ENCODE measurements around the gene GFOD1.

The GFOD1 gene

DNA sequence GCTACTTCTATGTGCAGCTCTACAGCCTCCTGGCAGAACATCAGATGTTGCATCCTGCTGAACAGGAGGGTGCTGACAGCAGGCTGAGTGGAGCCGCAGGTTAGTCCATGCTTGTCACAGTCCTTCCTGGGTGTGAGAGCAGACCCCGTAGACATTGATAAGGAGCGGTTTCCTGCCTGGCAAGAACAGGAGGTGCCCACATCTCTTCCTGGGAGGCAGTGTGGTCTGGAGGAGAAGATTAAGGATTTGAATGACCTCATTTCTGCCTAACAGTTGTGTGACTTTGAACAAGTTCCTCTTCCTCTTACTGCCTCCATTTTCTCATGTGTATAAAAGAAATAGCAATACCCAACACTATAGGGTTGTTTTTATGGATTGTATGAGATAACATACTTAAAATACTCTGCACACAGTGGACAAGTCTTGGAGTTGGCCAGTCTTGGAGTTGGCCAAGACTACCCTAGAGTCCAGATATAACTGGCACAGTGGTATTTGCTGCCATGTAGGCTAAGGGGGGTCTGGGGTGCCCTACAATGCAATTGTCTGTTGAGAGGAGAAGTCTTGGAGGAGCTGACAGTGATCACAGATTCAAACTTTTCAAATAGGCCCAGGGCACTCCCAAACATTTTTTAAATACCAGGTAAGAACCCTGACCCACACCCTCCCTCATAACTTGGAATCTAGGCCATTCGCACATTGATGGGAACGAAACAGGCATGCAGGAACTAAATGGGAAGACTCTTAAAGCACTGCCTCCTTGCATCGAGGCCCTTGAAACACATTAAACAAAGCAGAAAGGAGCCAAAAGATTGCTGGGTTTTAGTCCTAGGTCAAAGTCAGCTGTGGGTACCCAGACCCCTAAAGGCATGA is 126.5 kb downstream of the GFOD1 start:
- H3K27ac ChIP-seq (ENCODE audit: low read depth, low read length, severe bottlenecking), result peak overlapping the region; percentile 36
- peaks cover 56% of the 10 kb centered on the region for H3K4me1 ChIP-seq (ENCODE audit: control insufficient read depth, insufficient read depth, low read length, poor library complexity, severe bottlenecking)
- WGBS, 2 experiments (ENCODE audit: insufficient coverage in 2 of 2), result 87 to 91% methylated on average over 5 to 6 of the region's 6 CpGs
- H3K9me3 ChIP-seq (ENCODE audit: control insufficient read depth, low read length), result no peaks in the 10 kb centered on the region
- no peak overlapping the region for H3K4me3 ChIP-seq (ENCODE audit: extremely low read depth, insufficient read depth, low read length, poor library complexity, severe bottlenecking)
- H3K36me3 ChIP-seq (ENCODE audit: control insufficient read depth, insufficient read depth, low read length), result peaks cover 19% of the 10 kb centered on the region

- no peak overlapping the region for H3K27ac ChIP-seq (ENCODE audit: low read depth, low read length, severe bottlenecking)
- H3K4me1 ChIP-seq (ENCODE audit: control insufficient read depth, insufficient read depth, low read length, poor library complexity, severe bottlenecking), result peaks cover 69% of the 10 kb centered on the region
- no peaks in the 10 kb centered on the region for H3K9me3 ChIP-seq (ENCODE audit: control insufficient read depth, low read length)
- WGBS, 2 experiments (ENCODE audit: insufficient coverage in 2 of 2), result 90 to 92% methylated on average over 4 to 5 of the region's 6 CpGs
- H3K36me3 ChIP-seq (ENCODE audit: control insufficient read depth, insufficient read depth, low read length), result peaks cover 5% of the 10 kb centered on the region
- H3K4me3 ChIP-seq (ENCODE audit: extremely low read depth, insufficient read depth, low read length, poor library complexity, severe bottlenecking), result no peak overlapping the region
Observed at GRCh38 chr6:13359287-13359686, 128.1 kb downstream of the GFOD1 start.

GRCh38 chr6:13358511-13358910 is 128.9 kb downstream of the GFOD1 start:
- Histone ChIP-seq H3K9me3 (ENCODE audit: control insufficient read depth, low read length) (no peaks in the 10 kb centered on the region), H3K4me3 (ENCODE audit: extremely low read depth, insufficient read depth, low read length, poor library complexity, severe bottlenecking) (no peak overlapping the region), H3K36me3 (ENCODE audit: control insufficient read depth, insufficient read depth, low read length) (no peaks in the 10 kb centered on the region), H3K27ac (ENCODE audit: low read depth, low read length, severe bottlenecking) (no peak overlapping the region), H3K4me1 (ENCODE audit: control insufficient read depth, insufficient read depth, low read length, poor library complexity, severe bottlenecking) (peaks cover 74% of the 10 kb centered on the region)
- 100% methylated on average over 1 of the region's 2 CpGs for WGBS, 2 experiments (ENCODE audit: insufficient coverage in 2 of 2)

- peaks cover 74% of the 10 kb centered on the region for H3K4me1 ChIP-seq (ENCODE audit: control insufficient read depth, insufficient read depth, low read length, poor library complexity, severe bottlenecking)
- H3K9me3 ChIP-seq (ENCODE audit: control insufficient read depth, low read length), result no peaks in the 10 kb centered on the region
- peak overlapping the region; percentile 96 for H3K27ac ChIP-seq (ENCODE audit: low read depth, low read length, severe bottlenecking)
- WGBS, 2 experiments (ENCODE audit: insufficient coverage in 2 of 2), result 68 to 85% methylated on average over 11 to 13 of the region's 14 CpGs
- no peaks in the 10 kb centered on the region for H3K36me3 ChIP-seq (ENCODE audit: control insufficient read depth, insufficient read depth, low read length)
- no peak overlapping the region for H3K4me3 ChIP-seq (ENCODE audit: extremely low read depth, insufficient read depth, low read length, poor library complexity, severe bottlenecking)
Observed at GRCh38 chr6:13357551-13358075, 129.8 kb downstream of the GFOD1 start.

DNA sequence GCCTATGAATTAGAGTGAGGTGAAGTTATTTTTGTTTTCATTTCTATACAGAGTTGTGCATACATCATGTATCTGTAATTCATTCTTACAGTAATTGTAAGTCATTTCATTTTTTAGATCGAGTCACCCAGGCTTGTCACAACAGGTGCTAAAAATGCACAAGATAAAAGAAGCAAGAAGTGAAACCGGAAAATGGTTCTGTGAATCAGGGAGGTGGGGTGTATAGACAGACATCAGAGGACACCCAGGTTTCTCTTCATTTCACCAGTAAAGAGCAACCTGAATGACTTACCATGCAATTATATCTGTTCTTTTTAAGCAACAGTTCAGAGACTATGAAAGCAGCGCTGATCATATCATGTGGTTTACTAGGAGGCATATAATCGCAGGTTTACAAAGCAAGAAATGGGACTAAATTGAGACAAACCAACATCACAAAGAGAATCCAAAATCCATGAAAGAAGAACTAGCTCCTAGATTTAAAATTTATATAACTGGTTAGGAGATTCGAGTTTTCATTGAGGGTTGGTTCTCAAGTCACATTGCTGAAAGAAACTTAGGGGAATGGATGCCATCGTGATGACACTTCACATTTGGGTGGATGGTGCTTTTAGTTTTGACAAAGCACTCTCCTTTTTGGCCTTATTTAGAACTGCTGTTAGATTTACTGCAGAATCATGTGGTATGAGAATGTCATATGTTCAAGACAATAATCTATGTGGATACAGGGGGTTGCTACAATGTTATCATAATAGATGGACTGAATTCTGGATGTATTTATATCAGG is 131.2 kb downstream of the GFOD1 start:
- 83 to 100% methylated on average over 1 of the region's 6 CpGs for WGBS, 2 experiments (ENCODE audit: insufficient coverage in 2 of 2)
- H3K9me3 ChIP-seq (ENCODE audit: control insufficient read depth, low read length), result no peaks in the 10 kb centered on the region
- H3K4me1 ChIP-seq (ENCODE audit: control insufficient read depth, insufficient read depth, low read length, poor library complexity, severe bottlenecking), result peaks cover 73% of the 10 kb centered on the region
- H3K36me3 ChIP-seq (ENCODE audit: control insufficient read depth, insufficient read depth, low read length), result no peaks in the 10 kb centered on the region
- peak overlapping the region; percentile 96 for H3K27ac ChIP-seq (ENCODE audit: low read depth, low read length, severe bottlenecking)
- no peak overlapping the region for H3K4me3 ChIP-seq (ENCODE audit: extremely low read depth, insufficient read depth, low read length, poor library complexity, severe bottlenecking)

GRCh38 chr6:13355043-13355945 is 132.1 kb downstream of the GFOD1 start:
- H3K27ac ChIP-seq (ENCODE audit: low read depth, low read length, severe bottlenecking), result peak overlapping the region; percentile 96
- WGBS, 2 experiments (ENCODE audit: insufficient coverage in 2 of 2), result 83% methylated on average over 3 to 6 of the region's 7 CpGs
- no peaks in the 10 kb centered on the region for H3K36me3 ChIP-seq (ENCODE audit: control insufficient read depth, insufficient read depth, low read length)

GRCh38 chr6:13354331-13355042 is 132.9 kb downstream of the GFOD1 start:
- WGBS, 2 experiments (ENCODE audit: insufficient coverage in 2 of 2), result 75 to 77% methylated on average over 13 of the region's 13 CpGs
- peaks cover 73% of the 10 kb centered on the region for H3K4me1 ChIP-seq (ENCODE audit: control insufficient read depth, insufficient read depth, low read length, poor library complexity, severe bottlenecking)
- peak overlapping the region; percentile 96 for H3K27ac ChIP-seq (ENCODE audit: low read depth, low read length, severe bottlenecking)
- no peaks in the 10 kb centered on the region for H3K9me3 ChIP-seq (ENCODE audit: control insufficient read depth, low read length)
- no peak overlapping the region for H3K4me3 ChIP-seq (ENCODE audit: extremely low read depth, insufficient read depth, low read length, poor library complexity, severe bottlenecking)
- H3K36me3 ChIP-seq (ENCODE audit: control insufficient read depth, insufficient read depth, low read length), result no peaks in the 10 kb centered on the region

More at GRCh38 chr6:13355043-13355945, 132.1 kb downstream of the GFOD1 start:
- Histone ChIP-seq H3K4me1 (ENCODE audit: control insufficient read depth, insufficient read depth, low read length, poor library complexity, severe bottlenecking) (peaks cover 73% of the 10 kb centered on the region), H3K4me3 (ENCODE audit: extremely low read depth, insufficient read depth, low read length, poor library complexity, severe bottlenecking) (no peak overlapping the region), H3K9me3 (ENCODE audit: control insufficient read depth, low read length) (no peaks in the 10 kb centered on the region)

DNA sequence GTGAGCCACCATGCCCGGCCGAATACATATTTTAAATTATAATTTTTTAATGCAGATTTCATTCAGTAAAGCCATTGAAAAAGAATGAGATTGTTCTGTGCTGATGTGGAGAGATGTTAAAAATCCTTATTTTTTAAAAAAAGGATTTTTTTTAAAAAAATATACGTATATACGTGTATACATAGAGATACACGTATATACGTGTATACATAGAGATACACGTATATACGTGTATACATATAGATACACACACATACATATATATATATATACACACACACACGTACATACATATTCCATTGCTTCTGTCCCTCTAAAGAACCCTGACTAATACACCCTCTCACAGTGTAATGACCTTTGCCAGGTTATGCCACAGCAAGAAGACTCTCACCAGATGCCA is 135.2 kb downstream of the GFOD1 start:
- Histone ChIP-seq H3K9me3 (ENCODE audit: control insufficient read depth, low read length) (no peaks in the 10 kb centered on the region), H3K36me3 (ENCODE audit: control insufficient read depth, insufficient read depth, low read length) (no peaks in the 10 kb centered on the region), H3K4me1 (ENCODE audit: control insufficient read depth, insufficient read depth, low read length, poor library complexity, severe bottlenecking) (peaks cover 56% of the 10 kb centered on the region), H3K27ac (ENCODE audit: low read depth, low read length, severe bottlenecking) (no peak overlapping the region), H3K4me3 (ENCODE audit: extremely low read depth, insufficient read depth, low read length, poor library complexity, severe bottlenecking) (no peak overlapping the region)
- 71% methylated on average over 1 of the region's 9 CpGs; no CpG with 5 or more reads in 1 of the 2 experiments for WGBS, 2 experiments (ENCODE audit: insufficient coverage in 2 of 2)

DNA sequence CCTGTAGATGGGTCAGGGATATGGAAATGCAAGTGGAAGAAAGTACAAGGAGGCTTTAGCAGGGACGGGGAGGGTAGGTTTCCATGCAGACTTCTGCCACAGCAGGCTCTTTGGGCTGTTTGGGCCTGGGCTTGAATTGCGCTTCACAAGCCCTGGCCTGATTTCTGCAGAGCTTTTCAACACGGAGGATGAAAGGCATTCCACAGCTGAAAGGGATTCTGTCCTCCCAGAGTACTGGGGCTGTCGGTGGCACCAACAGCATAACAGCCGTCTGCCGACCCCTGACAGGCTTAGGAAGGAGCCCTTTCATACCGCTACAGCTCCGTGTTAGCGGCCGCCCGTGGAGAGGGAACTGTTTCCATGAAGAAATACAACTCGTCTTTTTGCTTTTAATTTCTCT is 136.1 kb downstream of the GFOD1 start:
- H3K4me1 ChIP-seq (ENCODE audit: control insufficient read depth, insufficient read depth, low read length, poor library complexity, severe bottlenecking), result peaks cover 47% of the 10 kb centered on the region
- 23 to 33% methylated on average over 11 to 12 of the region's 12 CpGs for WGBS, 2 experiments (ENCODE audit: insufficient coverage in 2 of 2)
- no peaks in the 10 kb centered on the region for H3K36me3 ChIP-seq (ENCODE audit: control insufficient read depth, insufficient read depth, low read length)
- no peak overlapping the region for H3K4me3 ChIP-seq (ENCODE audit: extremely low read depth, insufficient read depth, low read length, poor library complexity, severe bottlenecking)
- H3K27ac ChIP-seq (ENCODE audit: low read depth, low read length, severe bottlenecking), result peak overlapping the region; percentile 89
- no peaks in the 10 kb centered on the region for H3K9me3 ChIP-seq (ENCODE audit: control insufficient read depth, low read length)

Measured in mesodermal cell (in vitro differentiated cells).